ENCODE data around the gene NT5DC1.

- TF ChIP-seq CTCF (IDR thresholded peaks at IDR 0.05; ENCODE audit: insufficient read depth, low read depth, low read length), result no peak
- TF ChIP-seq EZH2 (IDR thresholded peaks at IDR 0.05; ENCODE audit: insufficient read depth, low read length), result no peak
These were observed 56.0 kb downstream of the NT5DC1 start for GRCh38 chr6:116156405-116157326.

Measured in astrocyte (in vitro differentiated cells and primary cell).